IPS-18c (cell line): ENCODE results near the gene SSBP4.

Source experiments
- H3K4me3 ChIP-seq: 2 replicates; pipeline ENCODE4 v1.7.0; 2013; ENCODE audit warnings: low read depth, mild to moderate bottlenecking, low read length, moderate library complexity; ENCODE audit not compliant: insufficient read depth
- H3K9me3 ChIP-seq: one replicate; pipeline ENCODE4 v1.6.1; 2013; ENCODE audit warnings: mild to moderate bottlenecking, low read length, moderate library complexity; ENCODE audit not compliant: control insufficient read depth, insufficient read depth

SSBP4 gene

DNA sequence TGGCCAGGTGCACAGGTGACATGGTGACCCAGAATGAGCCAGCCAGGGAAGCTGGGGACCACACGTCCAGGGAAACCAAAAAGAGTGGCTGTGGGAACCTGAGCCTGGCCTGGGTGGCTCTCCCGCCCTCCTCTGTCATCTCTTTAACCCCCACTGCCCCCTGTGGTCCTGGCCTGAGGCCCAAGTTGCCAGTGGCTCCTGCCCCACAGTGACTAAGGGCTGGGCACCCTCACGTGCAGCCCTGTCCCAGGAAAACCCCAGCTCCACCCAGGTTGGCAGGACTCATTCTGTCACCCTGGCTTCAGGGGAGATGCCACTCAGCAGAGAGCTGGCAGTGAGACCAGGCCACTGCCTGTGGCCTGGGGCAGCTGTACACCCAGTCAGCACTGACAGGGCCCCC is 49.3 kb downstream of the SSBP4 start:
- Histone ChIP-seq H3K4me3 (no peak overlapping the region), H3K9me3 (no peaks in the 10 kb centered on the region)

DNA sequence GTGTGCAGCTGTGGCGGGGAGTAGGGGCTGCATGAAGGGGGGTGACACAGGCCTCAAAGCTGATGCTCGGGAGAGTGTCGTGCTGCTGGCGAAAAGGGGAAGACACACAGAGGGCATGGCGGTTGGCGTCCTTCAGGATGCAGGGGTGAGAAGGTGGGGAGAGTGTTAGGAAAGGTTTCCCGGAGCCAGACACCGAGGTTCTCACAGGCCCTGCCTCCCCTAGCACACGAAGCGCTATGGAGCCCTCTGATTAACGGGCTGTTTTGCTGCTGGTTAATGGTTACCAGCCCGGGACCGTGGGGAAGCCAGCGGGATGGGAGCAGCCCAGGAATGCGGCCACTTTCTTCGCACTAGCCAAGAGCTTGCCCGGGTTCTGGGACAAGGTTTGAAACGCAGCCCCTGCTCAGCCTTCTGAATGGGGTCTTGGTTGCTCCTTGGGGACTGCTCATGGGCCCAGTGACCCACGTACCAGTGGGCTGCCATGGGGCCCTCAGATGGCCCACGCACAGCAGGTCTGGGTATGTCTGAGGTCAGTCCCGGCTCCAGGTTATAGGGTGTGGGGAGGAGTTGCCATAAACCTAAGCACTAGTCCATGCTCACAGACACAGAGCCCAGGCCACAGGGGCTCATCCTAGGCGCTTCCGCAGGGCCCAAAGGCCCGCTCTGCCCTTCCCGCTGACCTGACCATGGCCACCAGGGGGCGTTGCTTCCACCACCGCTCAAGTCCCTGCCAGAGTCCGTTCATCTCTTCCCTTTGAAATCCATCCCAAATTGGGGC is 50.1 kb downstream of the SSBP4 start:
- Histone ChIP-seq H3K9me3 (no peaks in the 10 kb centered on the region), H3K4me3 (no peak overlapping the region)

DNA sequence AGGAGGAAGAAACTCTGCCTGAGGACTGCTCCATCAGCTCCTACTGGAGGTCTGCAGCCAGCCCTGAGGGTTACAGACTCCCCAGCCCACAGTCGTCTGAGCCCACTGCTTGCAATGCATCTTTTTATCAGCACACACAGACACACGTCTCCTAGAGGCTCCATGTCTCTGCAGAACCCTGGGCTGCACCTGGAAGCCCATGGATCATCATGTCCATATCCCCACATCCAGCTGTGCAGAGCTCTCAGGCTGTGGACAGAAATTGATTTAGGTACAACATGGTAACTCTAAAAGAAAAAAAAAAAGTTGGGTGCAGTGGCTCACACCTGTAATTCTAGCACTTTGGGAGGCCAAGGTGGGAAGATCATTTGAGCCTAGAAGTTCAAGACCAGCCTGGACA is 51.6 kb downstream of the SSBP4 start:
- Histone ChIP-seq H3K4me3 (no peak overlapping the region), H3K9me3 (no peaks in the 10 kb centered on the region)

GRCh38 chr19:18473003-18473705 is 54.0 kb downstream of the SSBP4 start:
- Histone ChIP-seq H3K4me3 (no peak overlapping the region), H3K9me3 (no peaks in the 10 kb centered on the region)

DNA sequence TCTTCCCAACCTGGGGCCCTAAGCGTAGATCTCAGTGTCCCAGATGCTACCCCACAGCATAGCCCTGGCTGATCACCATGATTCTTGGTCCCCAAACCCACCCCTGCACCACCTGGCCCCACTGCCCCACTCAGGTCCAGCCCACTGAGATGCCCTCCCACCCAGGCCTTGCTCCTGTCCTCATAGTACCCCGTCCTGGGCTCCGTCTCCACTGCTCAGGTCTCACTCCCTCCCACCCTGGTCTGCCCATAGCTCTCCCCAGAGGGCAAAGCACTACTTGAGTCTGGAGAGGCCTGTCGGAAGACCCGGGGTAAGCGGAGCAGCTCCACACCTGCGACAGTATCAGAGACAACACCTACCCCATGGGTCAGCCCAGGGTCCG is 54.5 kb downstream of the SSBP4 start:
- Histone ChIP-seq H3K9me3 (no peaks in the 10 kb centered on the region), H3K4me3 (no peak overlapping the region)

GRCh38 chr19:18474366-18474887 is 55.2 kb downstream of the SSBP4 start:
- Histone ChIP-seq H3K9me3 (no peaks in the 10 kb centered on the region), H3K4me3 (no peak overlapping the region)

DNA sequence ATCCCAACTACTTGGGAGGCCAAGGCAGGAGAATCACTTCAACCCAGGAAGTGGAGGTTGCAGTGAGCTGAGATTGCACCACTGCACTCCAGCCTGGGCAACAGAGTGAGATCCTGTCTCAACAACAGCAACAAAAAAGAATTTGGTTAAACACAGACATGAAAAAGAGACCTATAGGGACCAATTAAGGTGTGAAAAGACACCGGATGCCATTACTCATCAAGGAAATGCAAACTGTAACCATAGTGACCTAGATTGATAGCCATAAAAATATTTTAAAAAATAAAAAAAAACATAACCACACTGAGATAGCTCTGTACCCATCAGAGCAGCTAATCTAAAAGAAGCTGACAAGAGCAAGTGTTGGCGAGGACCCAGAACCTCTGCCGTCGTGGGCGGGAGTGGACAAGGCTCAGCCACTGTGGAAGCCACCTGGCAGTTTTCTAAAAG is 55.8 kb downstream of the SSBP4 start:
- H3K9me3 ChIP-seq = no peaks in the 10 kb centered on the region
- H3K4me3 ChIP-seq = no peak overlapping the region

GRCh38 chr19:18475762-18476331 is 56.6 kb downstream of the SSBP4 start:
- Histone ChIP-seq H3K9me3 (no peaks in the 10 kb centered on the region), H3K4me3 (no peak overlapping the region)

- no peak overlapping the region for H3K4me3 ChIP-seq
- H3K9me3 ChIP-seq = no peaks in the 10 kb centered on the region
Observed at GRCh38 chr19:18476507-18477041, 57.4 kb downstream of the SSBP4 start.

DNA sequence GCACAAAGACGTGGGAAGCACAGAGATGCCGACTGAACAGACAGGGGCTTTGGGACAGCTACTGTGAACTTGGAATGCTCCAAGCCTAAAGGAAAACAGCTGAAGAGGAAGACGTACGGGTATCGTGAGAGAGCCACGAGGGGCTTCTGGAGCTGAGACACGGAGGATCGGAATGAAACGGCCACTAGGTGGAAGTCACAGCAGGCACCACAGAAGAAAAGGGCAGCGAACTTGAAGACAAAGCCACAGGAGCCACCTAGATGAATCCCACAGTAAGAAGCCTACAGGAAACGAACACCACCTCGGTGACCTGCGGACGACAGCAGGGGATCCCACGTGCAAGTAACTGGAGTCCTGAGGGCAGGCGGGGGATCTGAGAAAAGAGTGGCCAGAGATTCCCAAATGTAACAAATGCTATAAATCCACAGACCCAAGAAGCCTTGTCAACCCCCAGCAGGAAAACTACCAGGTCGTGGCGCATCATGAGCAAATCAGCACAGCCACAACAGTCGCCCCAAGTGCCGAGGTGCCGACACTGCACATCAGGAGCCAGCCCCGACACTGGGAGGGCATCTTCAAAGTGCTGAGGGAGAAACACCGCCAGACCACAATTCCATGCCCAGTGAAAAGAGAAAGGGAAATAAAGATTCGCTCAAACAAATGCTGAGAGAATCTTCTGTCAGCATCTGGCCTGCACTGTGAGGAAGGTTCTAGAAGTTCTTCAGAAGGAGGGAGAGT is 58.0 kb downstream of the SSBP4 start:
- H3K4me3 ChIP-seq = no peak overlapping the region
- no peaks in the 10 kb centered on the region for H3K9me3 ChIP-seq

DNA sequence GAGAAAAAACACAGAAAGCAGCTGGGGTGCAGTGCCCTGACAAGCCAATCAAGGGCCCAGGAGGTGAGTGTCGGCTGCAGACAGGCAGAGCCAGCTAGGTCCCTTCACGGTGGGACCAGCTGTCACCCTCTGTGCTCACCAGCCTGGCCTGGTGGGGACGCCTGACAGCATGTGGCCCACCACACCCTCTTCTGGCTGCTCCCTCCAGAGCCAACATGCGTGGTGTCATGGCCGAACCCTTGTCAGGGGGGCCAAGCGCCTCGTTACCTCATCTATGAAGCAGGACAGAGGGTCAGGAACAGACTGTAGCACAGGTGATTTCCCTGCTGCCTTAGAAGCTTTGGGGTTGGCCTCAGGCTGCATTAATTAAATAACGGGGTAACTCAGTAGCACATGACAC is 58.8 kb downstream of the SSBP4 start:
- Histone ChIP-seq H3K4me3 (no peak overlapping the region), H3K9me3 (no peaks in the 10 kb centered on the region)

DNA sequence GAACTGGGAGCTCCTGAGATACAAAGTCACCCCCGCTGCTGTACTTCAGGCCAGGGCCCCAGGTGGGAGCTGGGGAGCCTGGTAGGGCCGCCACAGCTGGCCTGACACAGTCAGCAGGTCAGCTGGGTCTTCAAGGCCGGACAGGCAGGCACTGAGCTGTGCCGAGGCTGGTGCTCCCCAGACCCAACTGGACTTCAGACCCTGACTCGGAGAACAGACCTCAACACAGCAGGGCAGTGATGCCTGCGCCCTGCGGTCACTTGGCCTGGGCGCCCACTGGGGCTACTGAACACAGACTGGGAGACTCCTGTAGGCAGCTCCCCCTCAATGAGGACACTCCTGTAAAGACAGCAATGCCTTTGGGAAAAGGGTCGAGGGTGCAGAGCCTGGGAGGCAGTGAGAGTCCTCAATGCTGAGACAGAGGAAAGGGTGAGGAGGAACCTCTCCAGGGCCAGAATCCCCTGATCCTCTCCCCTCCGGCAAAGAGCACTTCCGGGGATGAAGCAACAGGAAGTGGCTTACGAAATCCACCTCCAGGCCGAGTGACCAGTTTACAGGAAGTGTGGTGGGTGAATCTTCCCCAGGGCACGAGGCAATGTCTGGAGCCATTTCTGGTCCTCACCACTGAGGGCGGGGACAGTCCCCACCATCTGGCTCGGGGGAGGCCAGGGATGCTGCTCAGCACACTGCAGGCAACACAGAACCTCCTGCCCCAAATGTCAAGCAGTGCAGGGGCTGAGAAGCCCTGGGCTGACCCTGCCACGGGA is 59.5 kb downstream of the SSBP4 start:
- no peaks in the 10 kb centered on the region for H3K9me3 ChIP-seq
- H3K4me3 ChIP-seq = no peak overlapping the region

- Histone ChIP-seq H3K9me3 (no peaks in the 10 kb centered on the region), H3K4me3 (no peak overlapping the region)
Observed at GRCh38 chr19:18480006-18480691, 61.0 kb downstream of the SSBP4 start.

DNA sequence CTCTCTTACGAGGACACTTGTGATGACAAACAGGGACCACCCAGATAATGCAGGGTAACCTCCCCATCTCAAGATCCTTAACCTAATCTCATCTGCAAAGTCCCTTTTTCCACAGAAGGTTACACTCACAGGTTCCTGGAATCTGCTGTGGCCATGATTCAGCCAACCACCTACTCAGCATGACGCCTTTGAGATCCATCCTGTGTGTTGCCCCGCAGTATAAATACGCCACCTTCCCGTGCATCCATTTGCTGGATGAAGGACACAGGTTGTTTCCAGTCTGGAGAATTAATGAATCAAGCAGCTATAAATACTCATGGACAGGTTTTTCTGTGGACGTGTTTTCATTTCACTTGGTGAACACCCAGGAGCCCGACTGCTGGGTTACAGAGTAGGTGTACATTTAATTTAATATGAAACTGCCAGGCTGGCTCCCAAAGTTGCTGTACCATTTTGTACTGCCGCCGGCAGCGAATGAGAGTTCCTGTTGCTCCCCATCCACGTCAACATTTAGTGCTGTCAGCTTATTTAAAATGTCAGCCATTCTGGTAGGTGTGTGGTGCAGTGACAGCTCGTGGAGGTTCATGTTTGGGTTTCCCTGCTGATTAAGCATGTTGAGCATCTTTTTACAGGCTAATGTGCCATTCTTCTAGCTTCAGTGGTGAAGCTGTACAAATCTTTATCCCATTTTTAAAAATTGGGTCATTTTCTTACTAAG is 62.5 kb downstream of the SSBP4 start:
- no peaks in the 10 kb centered on the region for H3K9me3 ChIP-seq
- H3K4me3 ChIP-seq = no peak overlapping the region

- Histone ChIP-seq H3K9me3 (no peaks in the 10 kb centered on the region), H3K4me3 (no peak overlapping the region)
Observed at GRCh38 chr19:18483119-18483890, 64.1 kb downstream of the SSBP4 start.
